ENCODE results near the gene STT3A.

STT3A gene

DNA sequence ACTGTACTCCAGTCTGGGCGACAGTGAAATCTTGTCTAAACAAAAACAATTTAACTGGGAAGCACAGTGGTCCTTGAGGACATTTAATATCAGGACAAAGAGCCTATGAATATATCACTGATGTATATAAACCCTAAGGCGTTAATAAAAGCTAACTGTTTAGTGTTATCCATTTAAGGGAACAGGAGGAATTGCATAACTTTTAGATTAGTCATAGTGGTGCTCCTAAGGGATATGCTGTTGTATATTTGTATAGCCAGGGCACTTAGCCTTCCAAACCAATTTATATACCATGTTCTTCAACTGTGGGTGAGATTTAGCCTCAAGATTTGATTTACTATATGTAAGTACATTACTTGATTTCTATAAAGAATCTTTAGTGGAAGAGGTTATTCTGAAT, 29.3 kb downstream of the STT3A start:
- H3K9me3 Mint-ChIP-seq: no peaks in the 10 kb centered on the region
- H3K4me1 Mint-ChIP-seq: peaks cover 24% of the 10 kb centered on the region
- peaks cover 93% of the 10 kb centered on the region for H3K36me3 Mint-ChIP-seq
- H3K4me3 Mint-ChIP-seq: no peak overlapping the region
- no peak for ATAC-seq
- DNase-seq (ENCODE audit: low spot score in 2 of 2): no peak
- H3K27ac Mint-ChIP-seq: peak overlapping the region; percentile 54

DNA sequence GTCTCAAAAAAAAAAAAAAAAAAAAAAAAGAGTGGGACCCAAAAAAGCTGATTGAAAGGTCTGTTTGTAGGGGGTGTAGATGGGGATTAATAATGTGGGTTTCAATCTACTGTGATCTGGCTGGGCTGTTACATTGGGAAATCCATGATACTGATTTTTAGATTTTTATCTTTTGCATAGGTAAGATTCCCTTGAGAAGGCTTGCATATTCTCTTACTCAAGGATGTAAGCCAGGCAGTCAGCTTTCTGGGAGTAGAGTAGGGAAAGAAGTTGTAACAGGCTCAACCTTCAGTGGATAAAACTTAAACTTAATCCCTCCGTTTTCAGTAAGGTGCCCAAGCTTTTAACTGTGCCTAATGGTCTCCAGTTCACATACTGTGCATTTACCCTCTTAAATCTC, 30.4 kb downstream of the STT3A start:
- Mint-ChIP-seq H3K9me3 (no peaks in the 10 kb centered on the region), H3K4me3 (no peak overlapping the region), H3K27ac (peak overlapping the region; percentile 61), H3K36me3 (peaks cover 93% of the 10 kb centered on the region), H3K4me1 (peaks cover 30% of the 10 kb centered on the region)
- ATAC-seq (no peak), DNase-seq (ENCODE audit: low spot score in 2 of 2) (no peak)

DNA sequence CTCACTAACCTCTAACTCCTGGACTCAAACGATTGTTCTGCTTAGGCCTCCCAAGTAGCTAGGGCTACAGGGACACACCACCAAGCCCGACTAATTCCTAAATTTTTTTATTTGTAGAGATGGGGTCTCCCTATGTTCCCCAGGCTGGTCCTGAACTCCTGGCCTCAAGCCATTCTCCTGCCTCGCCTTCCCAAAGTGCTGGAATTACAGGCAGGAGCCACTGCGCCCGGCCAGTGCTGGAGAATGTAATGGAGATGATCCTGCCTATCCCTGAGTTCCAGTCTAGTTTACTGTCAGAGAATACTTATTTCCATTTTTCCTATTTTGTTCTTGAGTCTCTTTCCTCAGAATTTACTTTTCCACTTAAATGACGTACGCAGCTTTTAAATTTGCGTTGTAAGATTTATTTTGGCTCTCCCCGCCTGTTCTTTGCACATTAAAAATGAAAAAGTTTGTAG, 32.1 kb downstream of the STT3A start, which contains the start of gene CHEK1:
TSS of gene CHEK1 (plus strand) at position 408 of the 458 bp plus-strand sequence. CDS start 1,606 bp downstream, outside the sequence.
- peaks cover 93% of the 10 kb centered on the region for H3K36me3 Mint-ChIP-seq
- no peak for ATAC-seq
- peaks cover 30% of the 10 kb centered on the region for H3K4me1 Mint-ChIP-seq

DNA sequence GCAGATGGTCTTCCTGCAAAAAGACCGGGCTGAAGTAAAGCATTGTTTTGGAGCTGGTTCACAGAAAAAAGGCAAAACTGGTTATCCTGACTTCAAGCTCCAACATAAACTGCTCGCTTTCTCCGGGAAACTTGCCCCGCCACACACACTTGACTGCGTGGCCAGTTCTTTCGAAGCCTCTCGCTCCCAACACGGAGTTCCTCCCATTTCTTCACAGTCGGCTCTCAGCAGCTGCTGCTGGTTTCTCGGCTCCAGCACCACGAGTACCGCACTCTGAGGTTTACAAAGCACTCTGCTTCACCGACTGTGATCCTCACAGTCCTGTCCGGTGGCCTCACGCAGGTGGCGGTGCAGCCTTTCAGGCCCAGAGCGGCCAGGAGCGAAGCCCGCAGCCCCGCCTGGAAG, 32.6 kb downstream of the STT3A start:
- peaks cover 30% of the 10 kb centered on the region for H3K4me1 Mint-ChIP-seq
- ATAC-seq: no peak
- no peaks in the 10 kb centered on the region for H3K9me3 Mint-ChIP-seq
- H3K36me3 Mint-ChIP-seq: peaks cover 93% of the 10 kb centered on the region
- DNase-seq (ENCODE audit: low spot score in 2 of 2): no peak
- peak overlapping the region; percentile 99 for H3K27ac Mint-ChIP-seq
- H3K4me3 Mint-ChIP-seq: peak overlapping the region; percentile 98

More for the DNA sequence above, 32.1 kb downstream of the STT3A start, which contains the start of gene CHEK1:
- H3K9me3 Mint-ChIP-seq: no peaks in the 10 kb centered on the region
- peak within 1 kb of the TSS; percentile 98 for H3K4me3 Mint-ChIP-seq
- H3K27ac Mint-ChIP-seq: peak within 1 kb of the TSS; percentile 99
- DNase-seq (ENCODE audit: low spot score in 2 of 2): no peak

DNA sequence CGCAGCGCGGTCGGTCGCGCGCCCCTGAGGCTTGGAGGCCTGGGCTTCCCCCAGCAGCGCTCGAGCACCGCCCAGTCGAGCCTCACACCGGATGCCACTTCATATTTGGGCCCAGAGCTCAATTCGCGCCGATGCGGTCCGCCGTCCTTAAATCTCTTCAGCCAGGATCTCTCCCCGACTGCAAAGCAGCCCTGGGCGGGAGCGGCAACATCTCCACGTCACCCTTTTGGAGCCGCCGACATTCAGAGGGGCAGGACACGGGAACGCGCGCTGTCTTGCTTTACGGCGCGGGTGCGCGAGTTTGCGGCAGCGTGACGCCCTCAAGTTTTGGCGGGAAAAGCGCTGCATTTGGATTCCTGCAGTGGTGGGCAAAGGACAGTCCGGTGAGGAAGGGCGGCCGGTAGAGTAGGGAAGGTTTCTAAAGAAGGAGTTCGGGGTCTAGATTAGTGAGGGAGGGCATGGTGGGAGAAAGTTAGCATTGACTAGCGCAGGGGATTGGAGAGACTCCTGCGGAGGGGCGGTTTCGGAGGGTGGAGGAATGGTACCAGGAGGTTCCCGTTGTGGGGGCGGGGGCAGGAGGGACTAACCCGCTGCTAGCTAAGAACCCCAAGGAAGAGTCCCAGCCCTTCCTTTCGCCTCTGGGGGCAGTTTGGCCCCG, 33.1 kb downstream of the STT3A start:
- Mint-ChIP-seq H3K4me3 (peak overlapping the region; percentile 98), H3K9me3 (no peaks in the 10 kb centered on the region), H3K4me1 (peaks cover 30% of the 10 kb centered on the region), H3K27ac (peak overlapping the region; percentile 99), H3K36me3 (peaks cover 93% of the 10 kb centered on the region)
- DNase-seq (ENCODE audit: low spot score in 2 of 2) (peak; percentile 83 to 95), ATAC-seq (peak; percentile 95)

GRCh38 chr11:125626288-125626950, 33.8 kb downstream of the STT3A start:
- Mint-ChIP-seq H3K27ac (peak overlapping the region; percentile 99), H3K9me3 (no peaks in the 10 kb centered on the region), H3K4me3 (peak overlapping the region; percentile 98), H3K4me1 (peaks cover 30% of the 10 kb centered on the region), H3K36me3 (peaks cover 93% of the 10 kb centered on the region)
- peak; percentile 39 for ATAC-seq
- DNase-seq (ENCODE audit: low spot score in 2 of 2): no peak

DNA sequence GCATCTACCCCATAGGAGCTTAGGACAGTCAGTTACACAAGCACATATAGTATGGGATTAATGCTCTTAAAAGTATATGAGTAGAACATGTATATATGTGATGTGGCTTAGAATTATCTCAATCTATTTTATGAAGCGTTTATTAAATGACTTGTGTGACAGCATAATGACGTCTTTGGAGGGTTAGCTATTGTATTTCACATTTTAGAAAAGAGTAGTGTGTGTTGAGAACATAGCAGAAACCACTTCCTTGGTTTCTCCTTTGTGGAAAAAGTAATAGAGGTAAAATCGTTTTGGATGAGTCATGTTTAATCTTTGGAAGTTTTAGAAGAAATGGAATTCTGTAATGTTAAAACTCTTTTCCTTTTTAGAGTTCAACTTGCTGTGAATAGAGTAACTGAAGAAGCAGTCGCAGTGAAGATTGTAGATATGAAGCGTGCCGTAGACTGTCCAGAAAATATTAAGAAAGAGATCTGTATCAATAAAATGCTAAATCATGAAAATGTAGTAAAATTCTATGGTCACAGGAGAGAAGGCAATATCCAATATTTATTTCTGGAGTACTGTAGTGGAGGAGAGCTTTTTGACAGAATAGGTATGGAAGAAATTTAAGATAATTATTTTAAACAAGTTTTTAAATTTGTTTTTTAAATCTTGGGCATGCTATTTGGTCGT, 34.7 kb downstream of the STT3A start:
- Mint-ChIP-seq H3K36me3 (peaks cover 95% of the 10 kb centered on the region), H3K4me1 (peaks cover 30% of the 10 kb centered on the region), H3K27ac (peak overlapping the region; percentile 99), H3K9me3 (no peaks in the 10 kb centered on the region), H3K4me3 (peak overlapping the region; percentile 98)
- DNase-seq (ENCODE audit: low spot score in 2 of 2) (no peak), ATAC-seq (no peak)

GRCh38 chr11:125637840-125638239, 45.2 kb downstream of the STT3A start:
- Mint-ChIP-seq H3K27ac (no peak overlapping the region), H3K4me3 (no peak overlapping the region), H3K9me3 (no peaks in the 10 kb centered on the region), H3K4me1 (no peaks in the 10 kb centered on the region), H3K36me3 (peaks cover 96% of the 10 kb centered on the region)
- ATAC-seq (no peak), DNase-seq (ENCODE audit: low spot score in 2 of 2) (no peak)

DNA sequence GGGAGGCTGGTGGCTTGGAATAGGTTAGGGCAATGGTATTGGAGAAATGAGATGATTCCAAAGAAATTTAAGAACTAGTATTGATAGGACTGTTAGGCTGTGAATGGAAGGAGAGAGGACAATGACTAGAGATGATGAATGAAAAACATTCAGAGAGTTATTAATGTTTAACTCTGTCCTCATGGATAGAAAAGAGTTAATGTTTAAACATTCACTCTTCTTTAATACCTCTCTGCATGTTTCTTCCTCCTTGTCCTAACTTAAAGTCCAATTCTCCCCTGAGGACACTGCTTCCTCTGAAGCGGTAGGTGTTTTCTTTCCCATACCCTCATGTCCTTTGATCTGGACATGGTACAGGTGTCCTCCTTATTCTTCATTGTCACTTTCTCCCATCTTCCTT, 45.7 kb downstream of the STT3A start:
- Mint-ChIP-seq H3K4me3 (no peak overlapping the region), H3K27ac (no peak overlapping the region), H3K36me3 (peaks cover 96% of the 10 kb centered on the region), H3K9me3 (no peaks in the 10 kb centered on the region), H3K4me1 (no peaks in the 10 kb centered on the region)
- DNase-seq (ENCODE audit: low spot score in 2 of 2) (no peak), ATAC-seq (no peak)

GRCh38 chr11:125645871-125646270, 53.2 kb downstream of the STT3A start:
- H3K9me3 Mint-ChIP-seq: no peaks in the 10 kb centered on the region

GRCh38 chr11:125649465-125650166, 57.0 kb downstream of the STT3A start:
- no peak overlapping the region for H3K27ac Mint-ChIP-seq
- H3K9me3 Mint-ChIP-seq: no peaks in the 10 kb centered on the region
- DNase-seq (ENCODE audit: low spot score in 2 of 2): no peak
- H3K36me3 Mint-ChIP-seq: peaks cover 92% of the 10 kb centered on the region
- H3K4me1 Mint-ChIP-seq: peaks cover 7% of the 10 kb centered on the region
- H3K4me3 Mint-ChIP-seq: no peak overlapping the region
- no peak for ATAC-seq

More at GRCh38 chr11:125645871-125646270, 53.2 kb downstream of the STT3A start:
- no peak overlapping the region for H3K4me3 Mint-ChIP-seq
- DNase-seq (ENCODE audit: low spot score in 2 of 2) (no peak), ATAC-seq (no peak)
- H3K4me1 Mint-ChIP-seq: peaks cover 7% of the 10 kb centered on the region
- H3K27ac Mint-ChIP-seq: no peak overlapping the region
- H3K36me3 Mint-ChIP-seq: peaks cover 100% of the 10 kb centered on the region

- ATAC-seq (peak; percentile 86), DNase-seq (ENCODE audit: low spot score in 2 of 2) (no peak)
- Mint-ChIP-seq H3K4me3 (no peak overlapping the region), H3K36me3 (peaks cover 92% of the 10 kb centered on the region), H3K27ac (no peak overlapping the region), H3K9me3 (peaks cover 3% of the 10 kb centered on the region), H3K4me1 (no peaks in the 10 kb centered on the region)
Measured at GRCh38 chr11:125662689-125663088, 70.0 kb downstream of the STT3A start.

DNA sequence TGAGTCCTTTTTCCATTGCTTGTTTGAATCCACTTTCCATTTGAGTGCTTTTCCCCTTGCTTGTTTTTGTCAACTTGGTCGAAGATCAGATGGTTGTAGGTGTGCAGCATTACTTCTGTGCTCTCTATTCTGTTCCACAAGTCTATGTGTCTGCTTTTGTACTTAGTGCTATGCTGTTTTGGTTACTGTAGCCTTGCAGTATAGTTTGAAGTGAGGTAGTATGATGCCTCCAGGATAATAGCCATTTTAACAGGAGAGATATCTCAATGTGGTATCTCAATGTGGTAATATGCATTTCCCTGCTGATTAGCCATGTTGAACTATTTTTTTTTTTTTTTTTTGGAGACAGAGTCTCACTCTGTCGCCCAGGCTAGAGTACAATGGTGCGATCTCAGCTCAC, 71.3 kb downstream of the STT3A start:
- peaks cover 86% of the 10 kb centered on the region for H3K36me3 Mint-ChIP-seq
- DNase-seq (ENCODE audit: low spot score in 2 of 2): no peak
- no peak overlapping the region for H3K4me3 Mint-ChIP-seq
- no peak for ATAC-seq
- peaks cover 3% of the 10 kb centered on the region for H3K9me3 Mint-ChIP-seq
- H3K27ac Mint-ChIP-seq: no peak overlapping the region
- no peaks in the 10 kb centered on the region for H3K4me1 Mint-ChIP-seq

- peaks cover 3% of the 10 kb centered on the region for H3K9me3 Mint-ChIP-seq
- H3K4me1 Mint-ChIP-seq: no peaks in the 10 kb centered on the region
- no peak for DNase-seq (ENCODE audit: low spot score in 2 of 2)
- H3K36me3 Mint-ChIP-seq: peaks cover 78% of the 10 kb centered on the region
- ATAC-seq: no peak
- H3K4me3 Mint-ChIP-seq: no peak overlapping the region
- H3K27ac Mint-ChIP-seq: no peak overlapping the region
Measured at GRCh38 chr11:125667151-125667550, 74.5 kb downstream of the STT3A start.

DNA sequence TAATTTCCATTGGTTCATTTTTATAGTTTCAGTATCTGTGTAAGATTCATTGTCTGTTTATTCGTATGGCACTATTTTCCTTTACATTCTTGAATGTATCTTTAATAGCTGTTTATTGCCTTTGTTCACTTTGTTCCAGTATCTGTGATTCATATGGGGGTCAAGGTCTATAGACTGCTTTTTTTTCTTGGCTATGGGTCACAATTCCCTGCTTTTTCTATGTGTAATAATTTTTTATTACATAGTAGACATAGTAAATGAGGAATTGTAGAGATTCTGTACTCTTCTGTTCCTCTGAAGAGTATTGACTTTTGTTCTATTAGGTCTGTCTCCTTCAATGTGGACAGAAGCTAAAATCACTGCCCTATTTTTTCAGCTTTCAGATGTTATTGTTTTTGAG, 77.5 kb downstream of the STT3A start:
- DNase-seq (ENCODE audit: low spot score in 2 of 2) (no peak), ATAC-seq (no peak)
- Mint-ChIP-seq H3K27ac (no peak overlapping the region), H3K36me3 (peaks cover 51% of the 10 kb centered on the region), H3K4me1 (no peaks in the 10 kb centered on the region), H3K9me3 (peaks cover 3% of the 10 kb centered on the region), H3K4me3 (no peak overlapping the region)
